Lower lobe of right lung (tissue), 2 donors: ENCODE results near the gene PER3. TPM values are rescaled to one million over a fixed set of nuclear protein-coding genes. Genes with fewer than 3 reads are reported as not detected.

Experiments
- ATAC-seq, 2 donors: fragments of 200-7000 bp; cut with Tn5 transposase; one replicate each; pipeline ENCODE4 v1.9.1; 2020 to 2022; ENCODE audit warnings: mild to moderate bottlenecking in 2 of 2, moderate library complexity in 2 of 2
- DNase-seq: peaks from one replicate; pipeline ENCODE4 v3.0.0-alpha.2; 2020
- H3K27ac ChIP-seq: fragments of 200-600 bp; one replicate; pipeline ENCODE4 v1.8.0; 2022
- H3K27me3 ChIP-seq: fragments of 200-600 bp; one replicate; pipeline ENCODE4 v1.8.0; 2022; ENCODE audit warnings: low read depth
- H3K36me3 ChIP-seq: fragments of 200-600 bp; one replicate; pipeline ENCODE4 v1.8.0; 2022; ENCODE audit warnings: mild to moderate bottlenecking
- H3K4me1 ChIP-seq: fragments of 200-600 bp; one replicate; pipeline ENCODE4 v1.8.0; 2022
- H3K4me3 ChIP-seq: fragments of 200-600 bp; one replicate; pipeline ENCODE4 v1.8.0; 2022; ENCODE audit warnings: mild to moderate bottlenecking
- H3K9me3 ChIP-seq: fragments of 200-600 bp; one replicate; pipeline ENCODE4 v1.8.0; 2022
- intact Hi-C: fragments of 100-400 bp; cut with DNase I; formaldehyde crosslinking; loops from one replicate; pipeline ENCODE4 v1.11.0; 2022
- total RNA-seq: library from RNA; stranded (reverse); fragmentation: NEBNext Ultra II Directional; extraction: Animal tissue kit (Norgen Biotek cat#: 25700); gene quantifications from one replicate; pipeline ENCODE4 v1.2.1, GENCODE V29; 2021
- TF ChIP-seq, protein P1 (sequence below): fragments of 200-600 bp; IDR thresholded peaks from one replicate; pipeline ENCODE4 v1.8.0; 2022; ENCODE audit warnings: antibody characterized with exemption, mild to moderate bottlenecking
- donor health status: DM: no; HTN: yes; CAD: no; lungs with severe emphysema.

PER3 gene
- total RNA-seq, 1 donor from 2014 or later, result 35.6 TPM

DNA sequence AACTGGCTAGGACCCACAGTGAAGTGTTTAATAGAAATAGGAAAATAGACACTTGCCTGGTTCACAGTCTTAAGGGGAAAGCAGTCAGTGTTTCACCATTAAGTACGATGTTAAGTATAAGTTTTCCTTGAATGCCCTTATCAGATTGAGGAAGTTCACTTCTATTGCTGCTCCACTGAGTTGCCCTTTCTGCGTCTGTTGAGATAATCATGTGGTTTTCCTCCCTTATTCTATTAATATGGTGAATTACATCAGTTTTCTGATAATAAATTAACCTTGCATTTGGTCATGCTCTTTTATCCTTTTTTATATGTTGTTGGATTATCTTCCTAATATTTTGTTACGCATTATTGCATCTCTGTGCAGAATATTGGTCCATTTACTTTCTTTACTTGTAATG, 47.4 kb downstream of the PER3 start:
- TF ChIP-seq, protein P1, sequence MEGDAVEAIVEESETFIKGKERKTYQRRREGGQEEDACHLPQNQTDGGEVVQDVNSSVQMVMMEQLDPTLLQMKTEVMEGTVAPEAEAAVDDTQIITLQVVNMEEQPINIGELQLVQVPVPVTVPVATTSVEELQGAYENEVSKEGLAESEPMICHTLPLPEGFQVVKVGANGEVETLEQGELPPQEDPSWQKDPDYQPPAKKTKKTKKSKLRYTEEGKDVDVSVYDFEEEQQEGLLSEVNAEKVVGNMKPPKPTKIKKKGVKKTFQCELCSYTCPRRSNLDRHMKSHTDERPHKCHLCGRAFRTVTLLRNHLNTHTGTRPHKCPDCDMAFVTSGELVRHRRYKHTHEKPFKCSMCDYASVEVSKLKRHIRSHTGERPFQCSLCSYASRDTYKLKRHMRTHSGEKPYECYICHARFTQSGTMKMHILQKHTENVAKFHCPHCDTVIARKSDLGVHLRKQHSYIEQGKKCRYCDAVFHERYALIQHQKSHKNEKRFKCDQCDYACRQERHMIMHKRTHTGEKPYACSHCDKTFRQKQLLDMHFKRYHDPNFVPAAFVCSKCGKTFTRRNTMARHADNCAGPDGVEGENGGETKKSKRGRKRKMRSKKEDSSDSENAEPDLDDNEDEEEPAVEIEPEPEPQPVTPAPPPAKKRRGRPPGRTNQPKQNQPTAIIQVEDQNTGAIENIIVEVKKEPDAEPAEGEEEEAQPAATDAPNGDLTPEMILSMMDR, result no peak
- Histone ChIP-seq H3K4me3 (no peak overlapping the region), H3K9me3 (no peaks in the 10 kb centered on the region), H3K36me3 (peaks cover 79% of the 10 kb centered on the region), H3K4me1 (no peaks in the 10 kb centered on the region), H3K27me3 (no peaks in the 10 kb centered on the region), H3K27ac (no peak overlapping the region)
- intact Hi-C loops, result no loop called here
- ATAC-seq, result no peak
- DNase-seq, result no peak

- Histone ChIP-seq H3K4me3 (no peak overlapping the region), H3K9me3 (peaks cover 1% of the 10 kb centered on the region), H3K4me1 (no peaks in the 10 kb centered on the region), H3K27me3 (no peaks in the 10 kb centered on the region), H3K27ac (no peak overlapping the region), H3K36me3 (peaks cover 79% of the 10 kb centered on the region)
- intact Hi-C loops, result no loop called here
- DNase-seq, result no peak
- no peak for ATAC-seq
- TF ChIP-seq, protein P1, result no peak
Measured at GRCh38 chr1:7833035-7833434, 48.9 kb downstream of the PER3 start.

DNA sequence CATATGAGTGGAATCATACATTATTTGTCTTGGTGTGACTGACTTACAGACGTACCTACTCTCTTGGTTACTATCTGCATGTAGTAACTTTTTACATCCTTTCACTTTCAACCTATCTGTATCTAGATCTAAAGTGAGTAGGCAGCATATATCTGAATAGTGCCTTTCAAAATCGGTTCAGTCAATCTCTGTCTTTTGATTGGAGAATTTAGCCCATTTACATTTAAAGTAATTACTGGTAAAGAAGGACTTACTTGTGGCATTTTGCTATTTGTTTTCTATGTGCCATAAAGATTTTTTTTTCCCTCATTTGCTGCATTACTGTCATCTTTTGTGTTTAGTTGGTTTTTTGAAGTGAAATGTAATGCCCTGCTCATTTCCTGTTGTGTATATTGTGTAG, 54.6 kb downstream of the PER3 start:
- H3K4me3 ChIP-seq, result no peak overlapping the region
- no peaks in the 10 kb centered on the region for H3K4me1 ChIP-seq
- H3K36me3 ChIP-seq, result peaks cover 100% of the 10 kb centered on the region
- DNase-seq (no peak), ATAC-seq (no peak)
- H3K27ac ChIP-seq, result no peak overlapping the region
- H3K27me3 ChIP-seq, result no peaks in the 10 kb centered on the region
- intact Hi-C loops, result no loop called here
- TF ChIP-seq, protein P1, result no peak
- peaks cover 9% of the 10 kb centered on the region for H3K9me3 ChIP-seq

DNA sequence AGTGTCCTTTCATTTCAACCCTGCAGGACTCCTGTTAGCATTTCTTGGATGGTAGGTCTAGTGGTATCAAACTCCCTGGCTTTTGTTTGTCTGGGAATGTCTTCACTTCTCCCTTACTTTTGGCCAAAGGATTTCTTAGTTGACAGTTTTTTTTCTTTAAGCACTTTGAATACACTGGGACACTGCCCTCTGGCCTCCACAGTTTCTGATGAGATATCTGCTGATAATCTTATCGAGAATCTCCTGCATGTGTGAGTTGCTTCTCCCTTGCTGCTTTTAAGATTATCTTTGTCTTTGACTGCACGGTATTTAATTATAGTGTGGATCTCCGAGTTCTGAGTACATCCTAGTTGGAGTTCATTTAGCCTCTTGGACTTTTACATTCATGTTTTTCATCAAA, 55.4 kb downstream of the PER3 start:
- Histone ChIP-seq H3K27me3 (no peaks in the 10 kb centered on the region), H3K4me3 (no peak overlapping the region), H3K36me3 (peaks cover 100% of the 10 kb centered on the region), H3K27ac (no peak overlapping the region), H3K4me1 (no peaks in the 10 kb centered on the region), H3K9me3 (peaks cover 9% of the 10 kb centered on the region)
- TF ChIP-seq, protein P1, result no peak
- DNase-seq, result no peak
- ATAC-seq, result no peak
- intact Hi-C loops, result no loop called here

- intact Hi-C loops, result no loop called here
- no peak overlapping the region for H3K4me3 ChIP-seq
- no peak overlapping the region for H3K27ac ChIP-seq
- H3K27me3 ChIP-seq, result no peaks in the 10 kb centered on the region
- no peak for DNase-seq
- H3K9me3 ChIP-seq, result peaks cover 9% of the 10 kb centered on the region
- TF ChIP-seq, protein P1, result no peak
- no peaks in the 10 kb centered on the region for H3K4me1 ChIP-seq
- no peak for ATAC-seq
- H3K36me3 ChIP-seq, result peaks cover 78% of the 10 kb centered on the region
Measured at GRCh38 chr1:7842517-7842916, 58.4 kb downstream of the PER3 start.

GRCh38 chr1:7845761-7846160, 61.7 kb downstream of the PER3 start:
- peaks cover 45% of the 10 kb centered on the region for H3K36me3 ChIP-seq
- no peak overlapping the region for H3K4me3 ChIP-seq
- ATAC-seq, result no peak
- no peaks in the 10 kb centered on the region for H3K27me3 ChIP-seq
- intact Hi-C loops, result no loop called here
- no peaks in the 10 kb centered on the region for H3K9me3 ChIP-seq
- TF ChIP-seq, protein P1, result no peak
- H3K4me1 ChIP-seq, result no peaks in the 10 kb centered on the region
- no peak for DNase-seq
- no peak overlapping the region for H3K27ac ChIP-seq
